Type B pancreatic cell (in vitro differentiated cells): ENCODE measurements around the gene CORO2A. TPM values are rescaled to one million over a fixed set of nuclear protein-coding genes. Genes with fewer than 3 reads are reported as not detected.
A peak's percentile ranks its signal among the peaks of the same experiment; 100 is the strongest.

ENCODE experiments used
- DNase-seq: peaks from one replicate; pipeline ENCODE4 v3.0.0; 2021; ENCODE audit warnings: mixed read lengths; ENCODE audit not compliant: unreplicated experiment; ENCODE audit errors: extremely low spot score
- H3K27ac Mint-ChIP-seq: 2 replicates; pipeline ENCODE4 v1.8.0; 2021; ENCODE audit warnings: mild to moderate bottlenecking, mixed read lengths
- H3K27me3 Mint-ChIP-seq: 2 replicates; pipeline ENCODE4 v1.8.0; 2021; ENCODE audit warnings: mixed read lengths
- H3K36me3 Mint-ChIP-seq: 2 replicates; pipeline ENCODE4 v1.8.0; 2021; ENCODE audit warnings: mixed read lengths
- H3K4me1 Mint-ChIP-seq: one replicate; pipeline ENCODE4 v1.8.0; 2021; ENCODE audit warnings: mixed read lengths; ENCODE audit not compliant: unreplicated experiment
- H3K4me3 Mint-ChIP-seq: 2 replicates; pipeline ENCODE4 v1.8.0; 2021; ENCODE audit warnings: mild to moderate bottlenecking, mixed read lengths
- H3K9me3 Mint-ChIP-seq: 2 replicates; pipeline ENCODE4 v1.8.0; 2021; ENCODE audit warnings: mixed read lengths
- CTCF ChIP-seq: fragments of 200-600 bp; sonication (generic); conservative IDR thresholded peaks from 2 replicates; pipeline ENCODE4 v1.5.0; 2021; ENCODE audit warnings: antibody characterized with exemption, mild to moderate bottlenecking
- total RNA-seq: library from RNA; stranded (reverse); gene quantifications from 2 replicates; pipeline ENCODE4 v1.2.1, GENCODE V29; 2021; ENCODE audit warnings: low replicate concordance

The CORO2A gene
- total RNA-seq, 1 donor from 2014 or later, result 9.9 TPM

GRCh38 chr9:98101416-98101815 lies 91.0 kb downstream of the CORO2A start:
- H3K4me1 Mint-ChIP-seq, result peaks cover 19% of the 10 kb centered on the region
- no peaks in the 10 kb centered on the region for H3K36me3 Mint-ChIP-seq
- no peaks in the 10 kb centered on the region for H3K27me3 Mint-ChIP-seq
- H3K4me3 Mint-ChIP-seq, result no peak overlapping the region
- no peaks in the 10 kb centered on the region for H3K9me3 Mint-ChIP-seq
- H3K27ac Mint-ChIP-seq, result no peak overlapping the region
- TF ChIP-seq CTCF, result no peak
- no peak for DNase-seq

GRCh38 chr9:98100456-98100855 lies 92.0 kb downstream of the CORO2A start:
- Mint-ChIP-seq H3K36me3 (no peaks in the 10 kb centered on the region), H3K9me3 (no peaks in the 10 kb centered on the region), H3K4me1 (peaks cover 19% of the 10 kb centered on the region), H3K4me3 (no peak overlapping the region), H3K27me3 (no peaks in the 10 kb centered on the region), H3K27ac (peak overlapping the region; percentile 85)
- no peak for DNase-seq
- TF ChIP-seq CTCF, result no peak

- no peak for TF ChIP-seq CTCF
- Mint-ChIP-seq H3K36me3 (no peaks in the 10 kb centered on the region), H3K9me3 (no peaks in the 10 kb centered on the region), H3K4me3 (peak overlapping the region; percentile 40), H3K4me1 (peaks cover 19% of the 10 kb centered on the region), H3K27ac (peak overlapping the region; percentile 85), H3K27me3 (no peaks in the 10 kb centered on the region)
- DNase-seq, result no peak
Observed at GRCh38 chr9:98099898-98100297, 92.5 kb downstream of the CORO2A start.

- H3K4me3 Mint-ChIP-seq, result no peak overlapping the region
- DNase-seq, result no peak
- peak overlapping the region; percentile 85 for H3K27ac Mint-ChIP-seq
- no peaks in the 10 kb centered on the region for H3K36me3 Mint-ChIP-seq
- H3K4me1 Mint-ChIP-seq, result peaks cover 19% of the 10 kb centered on the region
- no peaks in the 10 kb centered on the region for H3K9me3 Mint-ChIP-seq
- TF ChIP-seq CTCF, result no peak
- no peaks in the 10 kb centered on the region for H3K27me3 Mint-ChIP-seq
Observed at GRCh38 chr9:98099346-98099745, 93.1 kb downstream of the CORO2A start.

- no peak for TF ChIP-seq CTCF
- Mint-ChIP-seq H3K36me3 (no peaks in the 10 kb centered on the region), H3K9me3 (no peaks in the 10 kb centered on the region), H3K4me3 (no peak overlapping the region), H3K27me3 (no peaks in the 10 kb centered on the region), H3K4me1 (peaks cover 19% of the 10 kb centered on the region), H3K27ac (peak overlapping the region; percentile 80)
- no peak for DNase-seq
Observed at GRCh38 chr9:98097836-98098235, 94.6 kb downstream of the CORO2A start.

- no peak for TF ChIP-seq CTCF
- peaks cover 3% of the 10 kb centered on the region for H3K27me3 Mint-ChIP-seq
- no peak overlapping the region for H3K27ac Mint-ChIP-seq
- H3K36me3 Mint-ChIP-seq, result no peaks in the 10 kb centered on the region
- H3K9me3 Mint-ChIP-seq, result no peaks in the 10 kb centered on the region
- H3K4me3 Mint-ChIP-seq, result no peak overlapping the region
- H3K4me1 Mint-ChIP-seq, result peaks cover 13% of the 10 kb centered on the region
- no peak for DNase-seq
Observed at GRCh38 chr9:98096091-98096490, 96.3 kb downstream of the CORO2A start.
